Suprapubic skin (tissue), 4 donors: ENCODE data around the gene FIGNL1.

ENCODE experiments used
- POLR2A ChIP-seq, 2 donors: fragments of 450-650 bp; IDR thresholded peaks; one replicate each; pipeline ENCODE4 v1.6.1; 2017; ENCODE audit warnings: antibody characterized with exemption in 2 of 2, mild to moderate bottlenecking in 2 of 2, moderate library complexity in 2 of 2
- POLR2AphosphoS5 ChIP-seq, 3 donors: sonication (generic); formaldehyde crosslinking; IDR thresholded peaks; one replicate each; pipeline ENCODE4 v1.6.1; 2017; ENCODE audit warnings: antibody characterized with exemption in 3 of 3
- TF ChIP-seq, protein P1 (sequence below), 2 donors: fragments of 200-600 bp in 1 of 2; fragments of 450-650 bp in 1 of 2; sonication (generic) in 1 of 2; IDR thresholded peaks; one replicate each; pipeline ENCODE4 v1.5.1; 2016 to 2019; ENCODE audit warnings: antibody characterized with exemption in 2 of 2, mild to moderate bottlenecking in 1 of 2, moderate library complexity in 1 of 2

DNA sequence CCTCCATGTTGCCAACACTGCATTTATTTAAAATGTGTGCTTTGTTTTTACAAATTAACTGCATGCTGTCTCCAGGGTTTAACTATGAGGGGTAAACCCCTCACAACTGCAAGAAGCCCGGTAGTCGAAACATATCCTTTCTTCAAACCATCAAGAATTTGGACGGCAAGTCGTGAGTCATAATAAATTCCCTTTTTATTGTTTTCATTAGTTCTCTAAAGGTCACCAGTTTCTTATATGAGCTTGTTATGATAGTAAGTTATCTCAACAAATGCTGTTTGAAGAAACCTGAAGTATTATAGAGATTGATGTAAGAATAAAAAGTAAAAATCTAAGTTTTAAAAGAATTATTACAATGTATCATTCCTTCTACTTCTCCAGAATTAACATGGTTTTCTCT lies 12.2 kb upstream of the FIGNL1 start:
- TF ChIP-seq, protein P1, sequence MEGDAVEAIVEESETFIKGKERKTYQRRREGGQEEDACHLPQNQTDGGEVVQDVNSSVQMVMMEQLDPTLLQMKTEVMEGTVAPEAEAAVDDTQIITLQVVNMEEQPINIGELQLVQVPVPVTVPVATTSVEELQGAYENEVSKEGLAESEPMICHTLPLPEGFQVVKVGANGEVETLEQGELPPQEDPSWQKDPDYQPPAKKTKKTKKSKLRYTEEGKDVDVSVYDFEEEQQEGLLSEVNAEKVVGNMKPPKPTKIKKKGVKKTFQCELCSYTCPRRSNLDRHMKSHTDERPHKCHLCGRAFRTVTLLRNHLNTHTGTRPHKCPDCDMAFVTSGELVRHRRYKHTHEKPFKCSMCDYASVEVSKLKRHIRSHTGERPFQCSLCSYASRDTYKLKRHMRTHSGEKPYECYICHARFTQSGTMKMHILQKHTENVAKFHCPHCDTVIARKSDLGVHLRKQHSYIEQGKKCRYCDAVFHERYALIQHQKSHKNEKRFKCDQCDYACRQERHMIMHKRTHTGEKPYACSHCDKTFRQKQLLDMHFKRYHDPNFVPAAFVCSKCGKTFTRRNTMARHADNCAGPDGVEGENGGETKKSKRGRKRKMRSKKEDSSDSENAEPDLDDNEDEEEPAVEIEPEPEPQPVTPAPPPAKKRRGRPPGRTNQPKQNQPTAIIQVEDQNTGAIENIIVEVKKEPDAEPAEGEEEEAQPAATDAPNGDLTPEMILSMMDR (IDR thresholded peaks at IDR 0.05): no peak
- TF ChIP-seq POLR2A (IDR thresholded peaks at IDR 0.05) (no peak), POLR2AphosphoS5 (IDR thresholded peaks at IDR 0.05) (no peak)
